ENCODE measurements around the gene RABGAP1L. TPM values are rescaled to one million over a fixed set of nuclear protein-coding genes. Genes with fewer than 3 reads are reported as not detected.

The RABGAP1L gene
- total RNA-seq, 6 experiments from 2014 or later, result 11.7 to 23.1 (median 18.5) TPM

DNA sequence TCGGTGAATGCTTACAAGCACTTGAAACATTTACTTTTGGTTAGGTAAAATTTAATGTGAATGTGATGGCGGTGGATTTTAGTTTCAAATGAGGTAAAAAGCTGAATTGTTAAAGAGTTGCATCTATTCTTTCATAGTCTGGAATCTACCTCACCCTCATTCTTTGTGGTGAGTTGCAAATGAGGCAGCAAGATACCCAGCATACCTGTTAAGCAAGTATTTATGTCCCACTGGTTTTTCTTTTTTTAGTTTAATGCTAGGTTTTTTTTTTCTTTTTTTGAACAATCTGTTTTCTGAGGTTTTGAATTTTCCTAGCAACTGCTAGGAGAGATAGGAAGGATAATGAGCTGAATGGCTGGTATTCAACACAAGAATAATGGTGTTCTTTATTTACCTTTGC is 712.6 kb downstream of the RABGAP1L start:
- 87% methylated on average over 2 of the region's 2 CpGs for WGBS (ENCODE audit: insufficient coverage, low coverage, low lambda C conversion rate, missing lambda C conversion rate)
- DNase-seq, result no peak
- no peak overlapping the region for H3K27ac ChIP-seq
- ATAC-seq, result no peak
- TF ChIP-seq CTCF (IDR thresholded peaks at IDR 0.05) (no peak), POLR2A (IDR thresholded peaks at IDR 0.05) (no peak)
- peaks cover 0 to 8% (median 0%) of the 10 kb centered on the region in 4 donors for H3K4me1 ChIP-seq
- no peaks in the 10 kb centered on the region for H3K9me3 ChIP-seq
- H3K27me3 ChIP-seq, result no peaks in the 10 kb centered on the region
- intact Hi-C loops (cut with DNase I), result no loop called here
- H3K36me3 ChIP-seq, result no peaks in the 10 kb centered on the region
- H3K4me3 ChIP-seq, result no peak overlapping the region

GRCh38 chr1:174872615-174873058 is 713.3 kb downstream of the RABGAP1L start:
- no peak for TF ChIP-seq CTCF (IDR thresholded peaks at IDR 0.05)
- no peak for TF ChIP-seq POLR2A (IDR thresholded peaks at IDR 0.05)
- Histone ChIP-seq H3K27ac (no peak overlapping the region), H3K36me3 (no peaks in the 10 kb centered on the region), H3K27me3 (no peaks in the 10 kb centered on the region), H3K9me3 (no peaks in the 10 kb centered on the region), H3K4me1 (peaks cover 0 to 8% (median 0%) of the 10 kb centered on the region in 4 donors), H3K4me3 (no peak overlapping the region)
- ATAC-seq, result no peak
- 100% methylated on average over 1 of the region's 2 CpGs for WGBS (ENCODE audit: insufficient coverage, low coverage, low lambda C conversion rate, missing lambda C conversion rate)
- intact Hi-C loops (cut with DNase I), result no loop called here
- no peak for DNase-seq

GRCh38 chr1:174874331-174875053 is 715.2 kb downstream of the RABGAP1L start:
- WGBS (ENCODE audit: insufficient coverage, low coverage, low lambda C conversion rate, missing lambda C conversion rate), result 14% methylated on average over 11 of the region's 11 CpGs
- H3K4me3 ChIP-seq, result peak overlapping the region; percentile 23 to 42 (median 42)
- H3K27me3 ChIP-seq, result no peaks in the 10 kb centered on the region
- intact Hi-C loops (cut with DNase I), result no loop called here
- ATAC-seq, result peak; percentile 82 to 86 (median 86)
- H3K36me3 ChIP-seq, result no peaks in the 10 kb centered on the region
- no peak for DNase-seq
- H3K27ac ChIP-seq, result peak overlapping the region; percentile 3 to 69 (median 8)
- H3K9me3 ChIP-seq, result no peaks in the 10 kb centered on the region
- peaks cover 0 to 8% (median 0%) of the 10 kb centered on the region in 4 donors for H3K4me1 ChIP-seq
- TF ChIP-seq CTCF (IDR thresholded peaks at IDR 0.05) (no peak), POLR2A (IDR thresholded peaks at IDR 0.05) (no peak)

GRCh38 chr1:174875306-174875705 is 716.0 kb downstream of the RABGAP1L start:
- peak overlapping the region in 1 of 3 donors; percentile 69 for H3K27ac ChIP-seq

More at GRCh38 chr1:174875306-174875705, 716.0 kb downstream of the RABGAP1L start:
- peak; percentile 82 to 92 (median 86) for ATAC-seq
- Histone ChIP-seq H3K27me3 (no peaks in the 10 kb centered on the region), H3K4me1 (peaks cover 0 to 8% (median 0%) of the 10 kb centered on the region in 4 donors), H3K4me3 (peak overlapping the region; percentile 23 to 42 (median 42)), H3K9me3 (no peaks in the 10 kb centered on the region), H3K36me3 (no peaks in the 10 kb centered on the region)
- DNase-seq, result peak; percentile 59 to 77 (median 72)
- intact Hi-C loops (cut with DNase I), result no loop called here
- TF ChIP-seq POLR2A (IDR thresholded peaks at IDR 0.05) (no peak), CTCF (IDR thresholded peaks at IDR 0.05) (no peak)
- 21% methylated on average over 4 of the region's 4 CpGs for WGBS (ENCODE audit: insufficient coverage, low coverage, low lambda C conversion rate, missing lambda C conversion rate)

Data from right lobe of liver (tissue), 6 donors.